GM19372 (cell line): ENCODE data around the gene CLIC4.
"Not testable (repeated sequence)": the region's sequence is repeated elsewhere in the genome, so short reads cannot be mapped to it uniquely, and the experiment has no call there.

ENCODE experiments used
- ATAC-seq: cut with Tn5 transposase; IDR thresholded peaks from one replicate; pipeline ENCODE4 v1.9.1; 2021; ENCODE audit warnings: mild to moderate bottlenecking, low read depth, moderate library complexity; ENCODE audit not compliant: unreplicated experiment

CLIC4 gene

DNA sequence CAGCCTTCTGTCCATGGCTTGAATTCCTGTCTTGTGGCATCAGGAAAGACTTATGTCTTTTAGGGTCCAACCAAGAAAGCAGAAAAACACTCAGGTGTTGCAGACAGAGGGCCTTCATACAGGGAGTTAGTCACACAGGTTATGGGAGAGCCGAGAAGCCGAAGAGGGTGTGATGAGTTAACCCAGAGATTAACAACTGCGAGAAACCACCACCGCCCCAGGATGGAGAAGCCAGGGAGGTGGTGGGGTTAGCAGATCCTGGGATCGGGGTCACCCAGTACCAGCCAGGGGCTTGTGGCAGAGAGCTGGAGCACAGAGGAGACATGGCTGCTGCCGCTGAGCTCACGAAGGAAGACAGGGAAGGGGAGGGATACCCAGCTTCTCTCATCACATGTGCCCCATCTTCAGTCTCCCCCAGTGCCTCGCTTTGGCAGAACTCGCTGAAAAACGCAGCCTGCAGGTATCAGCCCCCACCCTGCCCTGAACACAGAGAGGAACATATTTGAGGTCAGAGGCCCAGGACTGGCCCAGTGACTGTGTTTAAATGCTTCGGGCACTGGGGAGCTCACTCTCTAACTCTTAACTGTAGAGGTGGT is 126.2 kb downstream of the CLIC4 start:
- ATAC-seq, result no peak

- no peak for ATAC-seq
Measured at GRCh38 chr1:24872061-24872850, 127.0 kb downstream of the CLIC4 start.

DNA sequence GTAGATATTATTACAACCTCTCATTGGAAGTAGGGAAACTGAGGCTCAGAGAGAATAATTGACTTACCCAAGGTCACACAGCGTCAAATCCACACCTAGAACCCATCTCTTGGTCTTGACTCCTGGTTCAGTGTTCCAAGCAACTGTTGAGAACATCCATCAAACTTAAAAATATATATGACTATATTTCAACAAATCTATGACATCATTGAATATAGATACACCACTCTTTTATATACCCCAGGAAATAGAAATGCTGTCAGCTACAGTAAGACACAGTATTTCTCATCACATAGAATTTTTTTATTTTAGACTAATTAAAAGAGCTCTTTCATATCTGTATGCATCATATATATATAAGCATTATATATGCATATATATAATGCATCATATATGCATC is 127.9 kb downstream of the CLIC4 start:
- no peak for ATAC-seq

- no peak for ATAC-seq
Measured at GRCh38 chr1:24874056-24874455, 128.8 kb downstream of the CLIC4 start.

DNA sequence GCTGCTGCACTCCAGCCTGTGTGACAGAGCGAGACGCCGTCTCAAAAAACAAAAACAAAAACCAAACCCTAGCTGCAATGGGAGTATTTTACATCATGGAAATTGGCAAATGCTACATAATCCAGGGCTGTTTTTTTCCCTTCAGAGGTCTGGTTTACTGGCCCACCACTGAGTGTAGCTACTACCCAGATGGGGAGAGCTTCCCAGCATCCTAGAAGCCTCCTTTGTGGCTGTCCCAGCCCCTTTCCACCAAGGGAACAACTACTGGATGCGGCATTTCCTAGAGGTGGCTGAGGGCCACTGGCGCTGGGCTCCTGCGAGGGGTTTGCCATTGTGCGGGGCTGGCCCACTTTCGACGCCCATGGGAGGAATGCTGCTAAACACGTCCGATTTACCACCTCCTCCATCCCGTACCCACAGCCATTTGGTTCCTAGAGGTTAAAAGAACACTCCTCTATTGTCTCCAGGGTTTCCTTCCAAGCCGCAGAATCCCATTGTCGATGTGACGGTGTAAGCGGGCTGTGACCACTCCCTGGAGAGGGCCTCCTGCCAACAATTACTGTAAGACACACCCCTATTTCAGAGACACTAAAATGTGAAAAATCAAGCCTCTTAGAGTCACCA is 129.5 kb downstream of the CLIC4 start:
- ATAC-seq, result no peak

DNA sequence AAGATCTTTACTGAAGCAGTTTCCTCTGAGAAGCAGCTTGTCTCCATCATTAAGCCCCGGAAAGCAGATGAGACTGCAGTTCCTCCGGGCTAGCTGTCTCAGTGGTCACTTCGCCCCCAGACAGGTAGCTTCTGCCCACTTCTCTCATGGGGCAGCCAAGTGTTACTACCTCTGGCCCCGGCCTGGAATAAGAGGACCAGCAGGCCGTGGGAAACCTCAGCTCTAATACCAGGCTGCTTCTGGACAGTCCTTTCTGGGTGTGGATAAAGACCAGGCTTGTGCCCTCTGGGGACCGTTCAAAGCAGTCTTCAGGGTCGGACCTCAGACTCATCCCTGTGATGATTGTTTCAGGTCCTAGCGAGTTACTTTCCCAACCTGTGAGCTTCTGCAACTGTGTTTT is 130.0 kb downstream of the CLIC4 start:
- no peak for ATAC-seq

DNA sequence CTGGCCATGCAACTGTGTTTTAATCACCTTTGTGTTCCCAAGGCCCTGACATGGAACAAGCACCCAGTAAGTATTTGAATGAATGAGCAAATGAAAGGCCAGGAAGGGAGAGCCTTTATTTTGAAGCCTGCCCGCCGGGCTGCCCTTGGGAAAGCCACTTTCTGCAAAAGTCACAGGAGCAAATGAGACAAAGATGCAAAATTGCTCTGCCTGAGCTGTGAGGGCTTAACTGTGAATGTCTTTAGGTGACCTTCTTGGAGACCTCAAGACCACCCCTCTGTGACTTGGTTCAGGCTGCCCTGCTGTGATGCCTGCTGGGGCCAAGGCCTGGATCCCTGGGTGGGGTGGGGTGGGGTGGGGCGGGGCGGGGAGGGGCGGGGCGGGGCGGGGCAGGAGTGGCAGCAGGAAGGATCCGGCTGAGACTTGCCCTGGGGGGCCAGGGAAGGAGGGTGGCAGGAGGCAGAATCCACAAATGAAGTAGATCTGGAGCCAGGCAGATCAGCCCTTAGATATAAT is 130.8 kb downstream of the CLIC4 start:
- ATAC-seq, result no peak

GRCh38 chr1:24878045-24878444 is 132.8 kb downstream of the CLIC4 start:
- ATAC-seq, result no peak

DNA sequence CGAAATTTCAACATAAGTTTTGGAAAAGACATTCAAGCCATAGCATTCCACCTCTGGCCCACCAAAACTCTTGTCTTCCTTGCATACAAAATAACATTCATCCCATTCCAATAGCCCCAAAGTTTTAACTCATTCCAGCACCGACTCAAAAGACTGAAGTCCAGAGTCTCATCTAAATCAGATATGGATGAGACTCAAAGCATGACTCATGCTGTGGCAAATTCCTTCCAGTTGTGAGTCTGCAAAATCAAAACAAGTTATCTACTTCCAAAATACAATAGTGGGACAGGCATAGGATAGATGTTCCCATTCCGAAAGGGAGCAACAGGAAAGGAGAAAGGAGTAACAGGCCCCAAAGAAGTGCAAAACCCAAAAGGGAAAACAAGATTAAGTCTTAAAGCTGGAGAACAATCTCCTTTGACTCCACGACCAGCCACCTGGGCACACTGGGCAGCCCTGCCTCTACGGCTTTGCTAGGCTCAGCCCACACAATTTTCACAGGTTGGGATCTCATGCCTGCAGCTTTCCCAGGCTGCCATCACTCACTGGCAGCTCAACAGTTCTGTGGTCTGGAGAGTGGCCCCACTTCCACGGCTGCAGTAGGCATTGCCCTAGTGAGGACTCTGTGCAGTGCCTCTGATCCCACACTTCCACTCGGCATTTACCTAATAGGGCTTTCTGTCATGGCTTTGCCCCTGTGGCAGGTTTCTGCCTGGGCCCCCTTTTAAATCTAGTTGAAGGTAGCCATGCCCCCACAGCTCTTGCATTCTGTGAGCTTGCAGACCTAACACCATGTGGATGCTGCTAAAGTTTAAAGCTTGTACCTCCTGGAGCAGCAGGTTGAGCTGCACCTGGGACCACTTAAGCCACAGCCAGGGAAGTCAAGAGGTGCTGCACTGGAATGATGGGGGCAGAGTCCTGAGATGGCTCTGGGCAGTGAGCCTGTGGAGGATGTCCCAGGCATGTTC is 133.8 kb downstream of the CLIC4 start:
- ATAC-seq, result no peak

DNA sequence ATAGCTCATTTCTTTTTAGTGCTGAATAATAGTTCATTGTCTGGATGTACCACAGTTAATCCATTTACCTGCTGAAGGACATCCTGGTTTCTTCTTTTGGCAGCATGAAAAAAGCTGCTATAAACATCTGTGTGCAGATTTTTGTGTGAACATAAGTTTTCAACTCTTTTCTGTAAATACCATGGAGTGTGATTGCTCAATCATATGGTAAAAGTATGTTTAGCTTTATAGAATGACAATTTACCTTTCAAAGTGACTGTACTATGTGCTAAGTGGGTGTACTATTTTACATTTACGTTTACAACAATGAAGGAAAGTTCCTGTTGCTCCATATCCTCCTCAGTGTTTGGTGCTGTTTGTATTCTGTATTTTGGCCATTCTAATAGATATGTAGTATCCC is 135.8 kb downstream of the CLIC4 start:
- ATAC-seq, result no peak

DNA sequence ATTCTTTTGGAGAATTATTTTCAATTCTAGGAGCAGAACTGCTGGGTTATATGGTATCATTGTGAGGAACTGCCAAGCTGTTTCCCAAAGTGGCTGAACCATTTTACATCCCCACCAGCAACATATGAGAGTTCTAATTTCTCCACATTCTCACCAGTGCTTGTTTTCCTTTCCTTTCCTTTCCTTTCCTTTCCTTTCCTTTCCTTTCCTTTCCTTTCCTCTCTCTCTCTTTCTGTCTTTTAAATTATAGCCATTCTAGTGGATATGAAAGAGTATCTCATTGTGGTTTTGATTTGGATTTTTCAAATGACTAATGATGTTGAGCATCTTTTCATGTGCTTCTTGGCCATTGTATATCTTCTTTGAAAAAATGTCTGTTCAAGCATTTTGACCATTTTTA is 139.5 kb downstream of the CLIC4 start:
- ATAC-seq, result no peak

GRCh38 chr1:24886241-24886640 is 141.0 kb downstream of the CLIC4 start:
- no peak for ATAC-seq

DNA sequence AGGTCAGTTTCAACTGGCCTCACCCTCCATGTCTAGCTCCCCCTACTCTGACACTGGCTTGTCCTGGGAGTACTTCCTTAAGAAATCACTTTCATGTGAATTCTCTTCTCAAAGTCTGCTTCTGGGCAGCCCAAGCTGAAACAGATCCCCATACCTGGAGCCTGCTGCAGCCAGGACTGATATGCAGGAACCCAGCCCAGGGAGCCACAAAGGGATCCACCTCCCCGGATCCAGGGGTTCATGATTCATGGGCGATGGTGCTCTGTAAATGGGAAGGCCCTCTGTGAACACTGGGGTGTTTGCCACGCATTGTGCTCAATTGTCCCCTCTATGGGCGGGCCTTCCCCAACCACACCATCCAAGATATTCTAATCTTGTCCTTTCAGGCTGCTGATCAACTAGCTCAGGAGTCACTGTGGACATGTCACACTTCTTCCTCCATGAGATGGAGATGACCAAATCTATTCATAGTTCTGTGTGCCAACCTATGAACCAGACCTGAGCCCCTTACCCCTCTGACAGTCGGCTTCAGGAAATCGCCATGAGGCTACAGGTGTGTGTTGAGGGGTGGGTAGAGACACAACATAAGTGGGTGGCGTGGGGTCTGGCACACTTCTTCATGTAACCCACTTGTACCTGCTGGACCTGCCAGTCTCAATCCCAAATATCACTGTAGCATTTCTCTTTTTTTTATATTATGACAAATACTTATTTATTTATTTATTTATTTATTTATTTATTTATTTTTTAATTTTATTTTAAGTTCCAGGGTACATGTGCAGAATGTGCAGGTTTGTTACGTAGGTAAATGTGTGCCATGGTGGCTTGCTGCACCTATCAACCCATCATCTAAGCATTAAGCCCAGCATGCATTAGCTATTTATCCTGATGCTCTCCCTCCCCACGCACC is 143.1 kb downstream of the CLIC4 start:
- no peak for ATAC-seq

- no peak for ATAC-seq
Measured at GRCh38 chr1:24888971-24889676, 143.9 kb downstream of the CLIC4 start.

GRCh38 chr1:24890887-24891286 is 145.6 kb downstream of the CLIC4 start:
- no peak for ATAC-seq

DNA sequence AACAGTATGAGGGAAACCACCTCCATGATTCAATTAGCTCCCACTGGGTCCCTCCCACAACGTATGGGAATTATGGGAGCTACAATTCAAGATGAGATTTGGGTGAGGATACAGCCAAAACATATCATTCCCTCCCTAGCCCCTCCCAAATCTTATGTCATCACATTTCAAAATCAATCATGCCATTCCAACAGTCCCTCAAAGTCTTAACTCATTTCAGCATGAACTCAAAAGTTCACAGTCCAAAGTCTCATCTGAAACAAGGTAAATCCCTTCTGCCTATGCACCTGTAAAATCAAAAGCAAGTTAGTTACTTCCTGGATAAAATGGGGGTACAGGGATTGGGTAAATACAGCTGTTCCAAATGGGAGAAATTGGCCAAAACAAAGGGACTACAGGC is 146.1 kb downstream of the CLIC4 start:
- ATAC-seq, result not testable (repeated sequence)

- ATAC-seq, result no peak
Measured at GRCh38 chr1:24892188-24893153, 147.2 kb downstream of the CLIC4 start.

DNA sequence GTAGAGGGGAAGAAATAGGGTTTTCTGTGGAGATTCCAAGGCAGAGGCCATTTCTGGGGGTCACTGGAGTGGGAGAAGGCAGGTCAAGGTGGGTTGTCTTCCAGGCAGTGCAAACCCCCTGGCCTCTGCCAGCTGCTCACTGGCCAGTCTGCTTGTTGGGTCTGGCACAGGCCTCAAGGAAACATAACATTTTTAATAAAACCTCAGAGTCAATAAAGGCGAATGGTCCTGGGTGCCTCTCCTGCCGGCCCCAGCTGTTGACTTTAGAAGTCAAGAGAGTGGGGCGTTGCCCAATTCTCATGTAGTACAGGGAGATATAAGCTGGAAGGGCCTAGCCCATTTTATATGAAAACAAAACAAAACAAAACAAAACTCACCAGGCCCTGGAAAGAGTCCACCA is 148.2 kb downstream of the CLIC4 start:
- no peak for ATAC-seq
